Endothelial cell of umbilical vein (primary cell): Measurements from ENCODE around the gene DUSP15. TPM values are rescaled to one million over a fixed set of nuclear protein-coding genes. Genes with fewer than 3 reads are reported as not detected.
"Not testable (repeated sequence)": the region's sequence is repeated elsewhere in the genome, so short reads cannot be mapped to it uniquely, and the experiment has no call there.

Experiments used
- BruUV-seq: library from RNA; stranded (reverse); fragments of 400-500 nt; replicated peaks from 2 replicates; lab custom pipeline; 2021; lab: Mats Ljungman, UMichigan
- CTCF ChIA-PET: fragments of 300-600, 350-600 bp; sonication (Branson Sonifier 250); formaldehyde crosslinking; loops from one replicate; lab custom pipeline; 2021; ENCODE audit warnings: antibody characterized with exemption, inconsistent platforms; lab: Charles Lee
- POLR2A ChIA-PET: fragments of 300-600, 350-600 bp; sonication (Branson Sonifier 250); formaldehyde crosslinking; loops from one replicate; lab custom pipeline; 2021; ENCODE audit warnings: antibody characterized with exemption, inconsistent platforms; lab: Charles Lee
- DNase-seq: peaks from one replicate; pipeline ENCODE4 v3.0.0-alpha.2; 2011; ENCODE audit warnings: low read depth, low spot score
- FAIRE-seq: peaks from 2 replicates; lab custom pipeline; 2011; peaks lifted over from hg19 to GRCh38; lab: Jason Lieb, UNC
- H2AFZ ChIP-seq: 2 replicates; pipeline ENCODE4 v1.6.0; 2012; ENCODE audit warnings: low read depth, low read length, control low read depth, inconsistent platforms
- H3K27ac ChIP-seq: 2 replicates; pipeline ENCODE4 v1.5.1; 2011; ENCODE audit warnings: low read depth, mild to moderate bottlenecking, control low read depth, low read length, moderate library complexity; ENCODE audit not compliant: insufficient read depth
- H3K27me3 ChIP-seq, 2 experiments: 2 replicates each; pipeline versions ENCODE4 v1.6.0 to v1.6.1; 2011; ENCODE audit warnings: low read length in 2 of 2, mixed read lengths in 1 of 2; ENCODE audit not compliant: control insufficient read depth in 2 of 2, insufficient read depth in 2 of 2
- H3K36me3 ChIP-seq, 2 experiments: 2 replicates in 1 of 2; 3 replicates in 1 of 2; pipeline ENCODE4 v1.5.1; 2011; ENCODE audit warnings: low read length in 2 of 2, mild to moderate bottlenecking in 1 of 2, moderate library complexity in 1 of 2; ENCODE audit not compliant: control insufficient read depth in 2 of 2, insufficient read depth in 2 of 2; ENCODE audit errors: extremely low read depth in 1 of 2
- H3K4me1 ChIP-seq: 3 replicates; pipeline ENCODE4 v1.5.1; 2011; ENCODE audit warnings: mild to moderate bottlenecking, low read length; ENCODE audit not compliant: control insufficient read depth, insufficient read depth; ENCODE audit errors: extremely low read depth
- H3K4me2 ChIP-seq: 2 replicates; pipeline ENCODE4 v1.6.1; 2011; ENCODE audit warnings: low read length, control low read depth, mixed read lengths; ENCODE audit not compliant: insufficient read depth
- H3K4me3 ChIP-seq, 3 experiments: fragments of 200-600 bp in 1 of 3; sonication (generic), shearing (Covaris generic) in 1 of 3; replicated peaks in 1 of 3; 2 replicates each; pipeline ENCODE4 v1.5.1; 2011 to 2016; ENCODE audit warnings: control low read depth in 3 of 3, low read length in 3 of 3, mild to moderate bottlenecking in 2 of 3, inconsistent platforms in 1 of 3, low read depth in 1 of 3, moderate library complexity in 1 of 3; ENCODE audit not compliant: insufficient read depth in 1 of 3
- H3K79me2 ChIP-seq: 2 replicates; pipeline ENCODE4 v1.6.0; 2012; ENCODE audit warnings: low read length, inconsistent platforms; ENCODE audit not compliant: control insufficient read depth, insufficient read depth
- H3K9ac ChIP-seq: replicated peaks from 2 replicates; pipeline ENCODE3; 2011; ENCODE audit warnings: low read length, control low read depth; ENCODE audit not compliant: insufficient read depth; ENCODE audit errors: extremely low read depth
- H3K9me1 ChIP-seq: replicated peaks from 3 replicates; pipeline ENCODE4 v1.6.0; 2011; ENCODE audit warnings: mild to moderate bottlenecking, low read length; ENCODE audit not compliant: control insufficient read depth, insufficient read depth; ENCODE audit errors: extremely low read depth
- H3K9me3 ChIP-seq: replicated peaks from 2 replicates; pipeline ENCODE4 v1.5.1; 2012; ENCODE audit warnings: low read length, inconsistent platforms; ENCODE audit not compliant: control insufficient read depth, insufficient read depth
- H4K20me1 ChIP-seq: replicated peaks from 2 replicates; pipeline ENCODE3; 2011; ENCODE audit warnings: mild to moderate bottlenecking, low read length; ENCODE audit not compliant: control insufficient read depth, insufficient read depth; ENCODE audit errors: extremely low read depth
- CTCF ChIP-seq, 2 donors: IDR thresholded peaks; 1 replicate in 1 of 2; 2 replicates in 1 of 2; pipeline ENCODE4 v1.5.1; 2011; ENCODE audit warnings: low read length in 2 of 2, mild to moderate bottlenecking in 2 of 2, moderate library complexity in 2 of 2, control low read depth in 1 of 2, inconsistent platforms in 1 of 2, low read depth in 1 of 2; ENCODE audit not compliant: insufficient read depth in 1 of 2; ENCODE audit errors: extremely low read depth in 1 of 2
- EZH2 ChIP-seq: IDR thresholded peaks from 2 replicates; pipeline ENCODE4 v1.6.1; 2012; ENCODE audit warnings: borderline replicate concordance, low read depth, mild to moderate bottlenecking, moderate library complexity, low read length, inconsistent platforms; ENCODE audit not compliant: severe bottlenecking
- FOS ChIP-seq: IDR thresholded peaks from 2 replicates; pipeline ENCODE4 v1.6.1; 2011; ENCODE audit warnings: mild to moderate bottlenecking, low read length, moderate library complexity, borderline replicate concordance; ENCODE audit not compliant: insufficient read depth
- GATA2 ChIP-seq: IDR thresholded peaks from 2 replicates; pipeline ENCODE4 v1.7.0; 2011; ENCODE audit warnings: low read depth, mild to moderate bottlenecking, moderate library complexity, mixed read lengths, low read length; ENCODE audit not compliant: insufficient read length, insufficient read depth
- JUN ChIP-seq: IDR thresholded peaks from 2 replicates; pipeline ENCODE4 v1.6.1; 2011; ENCODE audit warnings: borderline replicate concordance, low read depth; ENCODE audit not compliant: insufficient read length, insufficient read depth
- MAX ChIP-seq: IDR thresholded peaks from 2 replicates; pipeline ENCODE4 v1.6.1; 2011; ENCODE audit not compliant: insufficient read depth, insufficient read length
- MYC ChIP-seq: IDR thresholded peaks from one replicate; pipeline ENCODE4 v1.6.1; 2011; ENCODE audit warnings: mild to moderate bottlenecking, low read depth, low read length
- POLR2A ChIP-seq: IDR thresholded peaks from 2 replicates; pipeline ENCODE4 v1.6.1; 2012; ENCODE audit warnings: low read depth, mild to moderate bottlenecking, control low read depth, low read length
- POLR2AphosphoS5 ChIP-seq: IDR thresholded peaks from 2 replicates; pipeline ENCODE4 v1.6.1; 2012; ENCODE audit warnings: low read depth, mild to moderate bottlenecking, control low read depth, low read length, moderate library complexity; ENCODE audit not compliant: insufficient read depth
- dilution Hi-C: fragments of 300-500 bp; cut with MboI; formaldehyde crosslinking; loops from one replicate; pipeline ENCODE4 v1.15.0; 2019; ENCODE audit warnings: low sequenced_read_pairs; ENCODE audit not compliant: extremely low pct_ligation_motif_present
- intact Hi-C: fragments of 100-400 bp; cut with micrococcal nuclease; formaldehyde crosslinking; loops from one replicate; pipeline ENCODE4 v1.10.0; 2022
- polyA plus RNA-seq, 4 experiments: library from polyadenylated mRNA; depleted of rRNA in 3 of 4; stranded (reverse) in 3 of 4; unstranded in 1 of 4; fragments of >200 nt; gene quantifications; 2 replicates each; pipeline versions ENCODE4 v1.2.1 to v1.2.3, GENCODE V29; 2011 to 2012; ENCODE audit warnings: missing spikeins in 1 of 4
- total RNA-seq: library from RNA; stranded (reverse); gene quantifications from 2 replicates; pipeline ENCODE4 v1.2.3, GENCODE V29; 2021

The DUSP15 gene
- total and polyA plus RNA-seq, 2 donors (not counting 3 experiments of a cell fraction or from before 2014, with no cell fraction given): 0.33 TPM; not detected in 1

- Histone ChIP-seq H3K9ac (no peak overlapping the region), H3K9me1 (no peaks in the 10 kb centered on the region), H2AFZ (no peak overlapping the region), H3K4me3 (no peak overlapping the region), H4K20me1 (no peaks in the 10 kb centered on the region), H3K79me2 (no peaks in the 10 kb centered on the region), H3K4me2 (no peak overlapping the region), H3K9me3 (no peaks in the 10 kb centered on the region), H3K27me3 (peaks cover 0 to 6% of the 10 kb centered on the region in 2 experiments), H3K4me1 (no peaks in the 10 kb centered on the region), H3K27ac (no peak overlapping the region), H3K36me3 (no peaks in the 10 kb centered on the region)
- CTCF ChIA-PET: no interaction called here
- FAIRE-seq (peak; percentile 26), DNase-seq (no peak)
- intact Hi-C loops: no loop called here
- POLR2A ChIA-PET: no interaction called here
- TF ChIP-seq CTCF (IDR thresholded peaks at IDR 0.05; ENCODE audit: extremely low read depth in 1 of 2, insufficient read depth in 1 of 2, low read depth in 1 of 2, low read length in 2 of 2) (no peak), MYC (no peak), GATA2 (no peak), POLR2AphosphoS5 (no peak), POLR2A (no peak), JUN (no peak), MAX (no peak), FOS (no peak), EZH2 (no peak)
- dilution Hi-C loops: no loop called here
- no TSS peak for BruUV-seq
These were observed 48.3 kb upstream of the DUSP15 start for GRCh38 chr20:31918466-31919105.

- H4K20me1 ChIP-seq, H3K27me3 ChIP-seq, CTCF ChIA-PET, BruUV-seq, H2AFZ ChIP-seq, dilution Hi-C loops, H3K27ac ChIP-seq, H3K9ac ChIP-seq, H3K36me3 ChIP-seq, H3K9me3 ChIP-seq, H3K9me1 ChIP-seq, H3K4me3 ChIP-seq, intact Hi-C loops, H3K79me2 ChIP-seq, H3K4me2 ChIP-seq, H3K4me1 ChIP-seq, FAIRE-seq, POLR2A ChIA-PET, DNase-seq: not testable (repeated sequence)
These were observed 47.7 kb upstream of the DUSP15 start for GRCh38 chr20:31917962-31918412.
